GM18502 (cell line): ENCODE measurements around the gene PDX1.
"Not testable (repeated sequence)": the region's sequence is repeated elsewhere in the genome, so short reads cannot be mapped to it uniquely, and the experiment has no call there.

Experiments used
- ATAC-seq: cut with Tn5 transposase; IDR thresholded peaks from one replicate; pipeline ENCODE4 v1.9.1; 2021; ENCODE audit warnings: mild to moderate bottlenecking; ENCODE audit not compliant: unreplicated experiment, poor library complexity

PDX1 gene

GRCh38 chr13:27954406-27954851 lies 34.6 kb downstream of the PDX1 start:
- peak; percentile 14 for ATAC-seq

- ATAC-seq: no peak
Measured at GRCh38 chr13:27955014-27955591, 35.3 kb downstream of the PDX1 start.

GRCh38 chr13:27956576-27957300 lies 36.9 kb downstream of the PDX1 start:
- no peak for ATAC-seq

- ATAC-seq: no peak
Measured at GRCh38 chr13:27959976-27960361, 40.2 kb downstream of the PDX1 start.

- no peak for ATAC-seq
Measured at GRCh38 chr13:27960362-27961226, 40.8 kb downstream of the PDX1 start.

GRCh38 chr13:27961227-27962085 lies 41.7 kb downstream of the PDX1 start:
- no peak for ATAC-seq

- no peak for ATAC-seq
Measured at GRCh38 chr13:27962128-27962841, 42.5 kb downstream of the PDX1 start.

- no peak for ATAC-seq
Measured at GRCh38 chr13:27962982-27963381, 43.2 kb downstream of the PDX1 start.

GRCh38 chr13:27963491-27963890 lies 43.7 kb downstream of the PDX1 start:
- no peak for ATAC-seq

- ATAC-seq: not testable (repeated sequence)
Measured at GRCh38 chr13:27964206-27964605, 44.4 kb downstream of the PDX1 start.

- no peak for ATAC-seq
Measured at GRCh38 chr13:27964741-27965323, 45.0 kb downstream of the PDX1 start.

- ATAC-seq: no peak
Measured at GRCh38 chr13:27965343-27965739, 45.5 kb downstream of the PDX1 start.

GRCh38 chr13:27965740-27966640 lies 46.2 kb downstream of the PDX1 start:
- no peak for ATAC-seq

- ATAC-seq: no peak
Measured at GRCh38 chr13:27966641-27967202, 46.9 kb downstream of the PDX1 start.

GRCh38 chr13:27967203-27967735 lies 47.5 kb downstream of the PDX1 start:
- no peak for ATAC-seq

- ATAC-seq: no peak
Measured at GRCh38 chr13:27967736-27968315, 48.0 kb downstream of the PDX1 start.

- no peak for ATAC-seq
Measured at GRCh38 chr13:27968316-27969081, 48.7 kb downstream of the PDX1 start.
